ENCODE results near the gene DMD.
"Not testable (repeated sequence)": the region's sequence is repeated elsewhere in the genome, so short reads cannot be mapped to it uniquely, and the experiment has no call there.

DMD gene

DNA sequence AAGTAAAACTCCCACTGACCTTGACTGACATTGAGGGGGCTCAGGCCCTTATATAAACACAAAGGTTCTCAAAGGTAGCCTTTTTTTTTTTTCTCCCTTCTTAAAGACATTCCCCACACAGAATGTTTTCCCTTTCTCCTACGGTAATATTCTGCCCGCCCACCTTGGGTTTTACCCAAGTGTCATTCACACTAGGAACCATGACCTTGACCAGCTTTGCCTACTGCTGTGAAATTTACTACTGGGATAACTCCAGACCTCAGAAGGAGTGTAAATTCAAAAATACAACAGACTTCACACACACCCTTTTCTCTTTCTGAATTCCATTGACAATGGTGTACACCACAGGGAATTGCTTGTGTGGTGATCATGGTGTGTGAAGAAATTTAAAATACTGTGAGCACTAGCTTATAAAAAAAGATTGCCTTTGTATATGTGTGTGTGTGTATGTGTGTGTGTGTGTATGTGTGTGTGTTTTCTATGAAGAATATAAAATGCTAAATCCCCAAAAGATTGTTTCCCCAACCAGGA, 1550.0 kb downstream of the DMD start:
- no peak for DNase-seq

DNA sequence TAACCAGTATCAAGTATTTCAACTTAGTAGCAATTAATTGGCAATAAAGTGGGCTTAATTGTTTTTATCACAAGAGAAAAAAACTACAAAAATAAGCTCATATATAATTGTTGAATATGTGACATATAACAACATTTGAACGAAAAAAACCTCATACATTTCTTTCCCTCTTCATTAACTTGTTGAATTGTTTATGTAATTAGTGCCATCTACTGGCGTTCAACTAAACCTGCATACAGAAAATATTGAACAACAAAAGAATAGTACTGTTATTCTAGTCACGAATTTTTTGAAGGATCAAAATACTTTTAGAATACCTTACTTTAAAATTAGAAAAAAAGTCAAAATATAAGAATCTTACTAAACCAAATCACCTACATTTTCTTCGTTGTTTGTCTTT, 1553.0 kb downstream of the DMD start:
- DNase-seq, result peak; percentile 5

DNA sequence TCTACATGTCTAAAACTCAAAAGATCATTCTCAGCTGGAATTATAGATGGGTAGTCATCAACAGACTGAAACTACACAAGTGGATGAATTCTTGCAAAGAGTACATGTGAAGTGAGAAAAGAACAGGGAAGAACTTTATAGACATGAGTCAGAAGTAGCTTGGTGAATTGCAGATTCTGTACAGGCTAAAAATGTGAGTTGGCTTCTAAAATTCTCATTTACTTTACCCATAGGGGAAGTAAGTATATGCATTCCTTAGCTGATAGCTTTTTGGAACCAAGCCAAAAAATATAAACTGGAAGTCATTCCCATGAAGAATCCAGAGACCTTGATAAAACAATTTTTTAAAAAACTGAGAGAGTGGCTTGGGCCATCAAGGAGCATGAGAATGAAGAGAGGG, 1555.3 kb downstream of the DMD start:
- DNase-seq, result no peak

DNA sequence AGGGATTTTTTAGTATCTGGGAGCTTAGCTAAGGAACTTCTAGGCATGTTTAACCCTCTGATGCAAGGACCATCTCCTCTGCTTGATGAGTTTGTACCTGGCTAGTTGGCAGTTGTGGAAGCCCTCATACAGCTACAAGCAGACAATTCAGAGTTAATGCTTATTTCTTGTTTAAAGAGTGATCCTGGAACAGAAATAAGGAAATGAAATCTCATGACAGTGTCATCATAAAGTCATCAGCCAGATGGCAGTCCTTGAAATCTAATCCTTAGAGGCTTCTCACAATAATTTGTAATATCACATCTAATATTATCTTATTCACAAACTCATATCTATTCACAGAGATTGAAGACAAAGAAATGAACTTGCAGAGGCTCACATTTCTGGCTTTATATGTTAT, 1557.9 kb downstream of the DMD start:
- no peak for DNase-seq

DNA sequence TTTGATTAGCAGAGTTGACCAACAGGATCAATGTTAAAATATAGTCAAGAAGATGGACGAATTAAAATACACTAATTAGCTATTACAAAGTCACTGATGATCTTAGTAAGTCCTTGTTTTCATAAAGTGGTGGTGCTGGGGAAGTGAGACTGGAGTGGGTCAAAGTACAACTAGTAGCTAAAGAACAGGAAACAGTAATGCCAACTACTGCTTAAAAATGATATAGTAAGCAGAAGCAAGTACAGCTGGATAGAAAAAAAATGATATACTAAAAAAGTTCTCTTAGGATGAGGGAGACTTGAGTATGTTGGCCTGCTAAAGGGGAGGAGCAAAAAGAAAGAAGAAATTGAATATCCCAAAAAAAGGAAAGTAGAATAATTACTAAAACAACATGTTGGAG, 1558.7 kb downstream of the DMD start:
- no peak for DNase-seq

DNA sequence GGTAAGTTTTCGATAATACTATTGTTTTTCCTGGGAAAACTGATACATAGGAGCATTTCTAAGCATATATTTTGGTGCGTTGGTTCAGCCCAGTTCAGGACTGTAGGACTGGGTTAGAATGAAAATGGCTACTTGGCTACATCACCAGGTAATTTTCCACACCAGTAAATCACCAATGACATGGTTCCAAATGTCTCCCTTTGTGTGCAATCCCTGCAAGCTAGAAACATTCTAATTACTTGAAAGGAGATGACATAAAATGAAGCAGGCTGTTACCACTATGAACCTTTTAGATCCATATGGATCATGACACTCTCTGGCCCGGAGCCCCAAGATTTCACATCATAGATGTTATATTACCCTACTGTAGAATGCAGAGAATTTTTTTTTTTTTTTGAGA, 1562.1 kb downstream of the DMD start:
- no peak for DNase-seq

DNA sequence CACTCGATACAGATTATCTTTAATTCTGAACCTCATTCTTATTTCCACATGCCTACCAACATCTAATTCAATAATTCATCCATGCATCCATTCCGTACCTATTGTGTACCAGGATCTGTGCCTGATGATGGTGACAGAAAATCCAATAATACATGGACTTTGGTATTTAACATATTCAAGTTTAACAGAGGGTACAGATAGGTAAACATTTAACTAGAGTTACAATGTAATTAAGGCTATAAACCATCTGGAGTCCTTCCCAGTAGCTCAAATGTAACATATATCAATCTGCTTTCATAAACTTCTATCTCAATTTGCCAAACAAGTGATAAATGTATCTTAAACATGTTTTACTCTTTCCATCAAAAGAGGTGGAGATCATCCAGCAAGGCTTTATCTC, 1578.0 kb downstream of the DMD start:
- no peak for DNase-seq

DNA sequence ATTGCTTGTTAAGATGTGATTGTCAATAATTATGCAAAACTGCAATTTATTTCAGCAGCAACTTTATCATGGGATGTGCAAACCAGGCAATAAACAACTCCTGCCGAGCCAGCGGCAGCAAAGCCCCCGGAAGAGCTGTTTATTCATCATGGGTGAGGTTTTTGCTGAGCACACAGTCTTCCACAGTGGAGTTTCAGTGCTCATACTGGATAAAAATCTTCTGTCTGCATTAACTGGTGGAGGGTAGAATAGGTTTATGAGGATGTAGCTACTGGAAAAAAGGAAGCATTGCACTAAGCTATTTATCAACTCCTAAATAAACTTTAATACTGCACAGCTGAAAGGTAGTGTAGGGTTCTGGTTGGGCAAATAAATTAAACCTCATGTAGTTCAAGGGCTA, 1582.2 kb downstream of the DMD start:
- no peak for DNase-seq

DNA sequence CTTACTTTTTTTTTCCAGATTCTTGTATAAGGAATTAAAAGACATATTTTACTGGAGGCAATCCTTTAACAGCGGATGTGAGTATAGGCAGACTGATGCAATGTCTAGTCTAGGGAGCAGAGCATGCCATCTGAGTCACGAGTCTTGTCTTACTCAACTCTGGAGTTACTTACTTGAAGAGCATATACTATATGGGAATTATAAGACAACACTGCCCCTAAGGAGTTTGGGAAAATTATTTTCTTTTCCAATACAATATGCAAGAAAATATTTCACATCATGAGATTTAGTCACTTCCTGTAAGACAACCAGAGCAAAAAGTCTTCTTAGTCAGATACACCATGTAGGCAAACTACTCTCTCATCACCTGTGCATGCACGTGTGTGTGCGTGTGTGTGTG, 1602.2 kb downstream of the DMD start:
- DNase-seq, result no peak

DNA sequence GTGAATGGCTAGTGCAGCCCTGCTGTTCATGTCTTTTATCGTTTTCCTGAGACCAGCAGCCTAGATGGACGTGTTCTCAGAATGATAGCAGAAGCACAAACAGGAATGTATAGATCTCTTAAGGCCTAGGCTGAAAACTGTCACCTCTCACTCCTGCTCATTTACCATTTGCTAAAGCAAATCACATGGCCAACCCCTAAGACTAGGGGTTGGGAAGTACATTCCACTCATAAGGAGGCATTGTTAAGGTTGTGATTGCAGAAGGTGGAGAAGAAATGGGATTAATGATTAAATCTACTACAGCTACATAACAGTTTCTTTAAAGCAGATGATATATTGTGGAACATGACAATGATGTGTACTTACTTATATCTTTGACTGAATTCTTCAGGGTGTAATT, 1602.7 kb downstream of the DMD start:
- no peak for DNase-seq

DNA sequence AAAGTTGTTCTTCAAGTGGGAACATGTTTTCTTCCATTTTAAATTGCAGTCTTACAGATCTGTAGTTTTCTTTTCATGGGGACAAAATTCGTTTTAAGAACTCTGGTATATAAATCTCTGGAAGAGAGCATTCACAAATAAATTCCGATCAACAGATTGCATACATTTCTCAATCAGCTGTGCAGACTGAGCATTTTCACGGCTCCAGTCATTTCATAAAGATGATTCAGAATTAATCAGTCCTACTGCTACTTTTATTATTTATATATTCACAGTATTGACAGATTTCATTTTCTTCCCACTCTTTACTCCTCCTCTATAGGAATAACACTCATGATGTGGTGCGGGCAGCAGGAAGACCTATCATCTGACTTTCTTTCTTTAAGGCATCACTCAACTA, 1604.6 kb downstream of the DMD start:
- no peak for DNase-seq

DNA sequence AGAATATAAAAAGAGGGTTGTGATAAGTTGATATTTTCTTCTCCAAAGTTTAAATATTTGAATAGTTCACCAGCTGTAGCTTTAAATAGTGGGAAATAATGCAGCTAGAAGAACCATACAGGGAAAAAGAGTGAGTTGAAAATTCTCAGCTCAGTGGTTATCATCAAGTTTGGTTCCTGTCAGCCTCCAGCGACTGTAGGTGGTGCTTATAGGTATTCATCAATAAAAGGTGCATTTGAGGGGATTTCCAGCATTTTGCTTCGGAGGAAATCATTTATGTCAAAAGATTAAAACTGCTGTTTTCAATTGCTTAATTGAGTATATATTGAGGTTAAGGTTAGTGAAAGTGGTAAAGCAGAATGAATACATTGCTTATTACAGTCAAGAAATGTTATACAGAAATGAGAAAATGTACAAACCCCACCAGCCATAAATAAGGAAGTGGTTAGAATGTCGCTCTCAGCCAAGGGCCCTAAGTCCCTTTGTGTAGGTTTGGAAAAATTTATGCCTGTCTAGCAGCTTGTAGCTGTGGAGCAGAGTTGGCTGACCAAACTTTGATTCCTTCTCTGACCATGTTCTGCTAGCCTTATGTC, 1606.6 kb downstream of the DMD start:
- DNase-seq, result no peak

DNA sequence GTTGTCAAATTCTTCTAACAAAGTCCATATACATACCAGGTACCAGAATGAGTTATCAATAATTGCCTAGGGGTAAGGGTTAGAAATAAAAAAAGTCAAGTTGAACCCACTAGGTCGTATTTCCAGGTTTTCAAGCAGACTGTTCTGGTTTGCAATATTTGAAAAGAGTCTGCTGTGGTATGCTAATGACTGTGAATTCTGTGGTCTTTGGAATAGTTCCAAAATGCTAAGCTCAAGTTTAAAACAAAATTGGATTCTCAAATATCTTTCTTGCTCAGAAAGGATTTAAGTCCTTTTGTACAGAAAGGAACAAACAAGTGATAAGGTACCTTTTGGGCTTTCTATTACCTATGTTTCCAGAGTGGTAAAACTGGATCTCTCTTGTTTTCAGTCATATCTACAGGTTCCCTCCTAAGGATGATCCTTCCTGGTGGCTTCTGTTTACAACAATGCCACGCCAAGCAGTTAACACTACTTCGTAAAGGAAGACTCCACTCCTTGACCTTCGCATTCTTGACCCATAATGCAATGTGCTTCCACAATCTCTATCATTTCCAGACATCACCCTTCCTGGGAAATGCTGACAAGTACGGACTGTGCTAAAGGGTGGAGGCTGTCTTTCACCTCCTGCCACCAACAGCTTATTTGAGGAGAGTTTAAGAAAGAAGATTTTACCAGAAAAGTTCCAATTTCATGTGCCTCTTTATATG, 1607.8 kb downstream of the DMD start:
- no peak for DNase-seq

DNA sequence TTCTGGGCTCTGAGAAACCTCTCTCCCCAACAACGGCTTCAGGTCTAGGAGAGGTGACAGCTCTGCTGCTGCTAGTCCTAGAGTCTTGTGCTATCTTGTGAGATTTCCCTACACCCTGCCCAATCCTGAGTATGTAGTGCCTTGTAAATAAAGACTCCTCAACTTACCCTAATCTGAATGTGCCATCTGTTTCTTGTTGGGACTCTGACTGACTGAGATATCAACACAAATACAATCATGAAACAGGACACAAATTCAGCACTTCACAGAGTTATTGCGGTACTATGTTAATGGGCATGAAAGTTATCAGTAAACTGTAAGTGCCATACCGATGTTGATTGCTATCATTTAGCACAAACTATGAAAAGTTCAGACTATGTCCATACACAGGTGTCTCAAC, 1610.5 kb downstream of the DMD start:
- DNase-seq, result no peak

DNA sequence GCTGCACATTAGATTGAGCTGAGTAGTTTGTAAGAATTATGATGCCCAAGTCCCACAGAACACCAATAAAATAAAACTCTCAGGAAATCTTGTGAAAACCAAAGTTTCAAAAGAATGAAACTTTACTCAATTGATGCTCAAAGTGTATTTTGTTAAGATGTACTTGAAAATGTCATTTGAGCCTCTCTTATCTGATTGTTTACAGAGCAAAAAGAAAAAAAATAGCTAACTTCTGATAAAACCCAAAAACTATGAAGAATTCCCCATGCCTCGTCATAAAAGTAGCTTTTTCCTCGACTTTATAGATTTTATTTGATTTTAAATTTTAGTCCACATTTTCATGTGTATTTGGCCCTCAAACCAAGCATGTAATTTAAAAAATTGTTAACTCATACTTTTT, 1618.0 kb downstream of the DMD start:
- DNase-seq, result no peak

DNA sequence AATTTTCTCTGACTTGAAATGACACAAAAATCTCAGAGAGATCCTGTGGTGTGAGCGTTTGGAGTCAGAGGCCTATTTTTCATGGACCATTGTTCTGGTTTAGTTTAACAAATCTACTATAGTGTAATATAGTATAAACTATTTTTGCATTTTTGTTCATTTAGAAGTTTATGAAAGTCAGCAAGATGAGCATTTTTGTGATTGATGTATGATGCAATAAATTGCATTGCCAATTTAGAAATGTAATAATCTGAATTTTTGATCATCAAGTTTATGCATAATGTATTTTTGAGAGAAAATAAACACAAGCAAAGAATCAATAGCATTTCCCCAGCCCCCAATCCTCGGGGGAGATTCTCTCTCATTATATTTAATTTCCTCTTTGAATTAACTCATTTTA, 1620.0 kb downstream of the DMD start:
- DNase-seq, result no peak

DNA sequence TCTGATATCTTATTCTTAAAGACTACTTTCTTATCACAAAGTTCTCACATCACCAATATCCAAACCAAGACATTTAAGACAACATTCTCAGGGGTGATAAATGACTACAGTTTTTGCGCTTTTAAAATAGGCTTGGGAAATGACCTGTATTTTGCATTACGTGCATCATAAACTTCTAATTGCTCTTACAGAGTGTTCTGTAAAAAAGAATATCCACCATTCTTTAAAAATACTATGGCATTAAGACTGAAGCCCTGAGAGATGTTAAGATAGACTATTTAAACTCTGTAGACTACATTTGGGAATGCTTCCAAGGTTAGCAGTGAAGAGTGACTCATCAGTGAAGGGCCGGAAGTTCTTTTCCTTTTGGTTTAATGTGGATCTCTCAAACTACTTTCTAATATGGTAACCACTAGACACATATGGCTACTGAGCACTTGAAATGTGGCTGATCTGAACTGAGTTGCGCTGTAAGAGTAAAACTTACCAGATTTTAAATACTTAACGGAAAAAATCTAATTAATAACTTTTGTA, 1620.7 kb downstream of the DMD start:
- DNase-seq, result peak; percentile 40

DNA sequence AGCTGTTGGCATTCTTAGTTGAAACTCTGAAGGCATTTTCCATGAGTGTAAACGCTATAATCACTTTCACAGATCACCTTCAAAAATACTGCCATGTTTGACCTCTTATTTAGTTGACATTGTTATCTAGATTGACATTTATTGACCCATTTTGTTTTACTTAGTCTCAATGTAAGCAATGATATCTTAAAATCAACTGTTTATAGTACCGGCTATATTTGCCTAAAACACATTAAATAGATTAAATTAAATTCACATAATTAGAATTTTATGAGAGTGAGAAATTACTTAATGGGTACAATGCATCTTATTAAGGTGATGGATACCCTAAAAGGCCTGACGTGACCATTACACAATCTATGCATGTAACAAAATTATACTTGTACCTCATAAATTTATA, 1621.8 kb downstream of the DMD start:
- DNase-seq, result no peak

DNA sequence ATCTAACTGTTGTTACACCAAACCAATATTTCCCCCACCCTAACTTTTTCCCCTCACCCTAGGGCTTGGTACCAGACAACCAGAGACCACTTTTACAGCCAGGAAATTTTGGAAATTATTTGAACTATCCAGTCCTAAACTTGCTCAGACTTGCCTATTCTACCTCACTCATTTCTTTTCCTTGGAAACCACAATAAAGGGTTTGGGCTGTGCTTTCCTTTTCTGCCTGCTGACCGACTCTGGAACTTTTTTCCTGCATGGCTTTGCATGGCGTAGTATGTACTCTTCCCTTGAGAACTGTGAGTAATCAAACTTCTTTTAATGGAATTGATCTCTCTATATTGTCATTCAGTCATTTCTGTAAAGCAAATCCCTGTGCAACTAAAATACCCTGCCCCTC, 1623.0 kb downstream of the DMD start:
- DNase-seq, result no peak

DNA sequence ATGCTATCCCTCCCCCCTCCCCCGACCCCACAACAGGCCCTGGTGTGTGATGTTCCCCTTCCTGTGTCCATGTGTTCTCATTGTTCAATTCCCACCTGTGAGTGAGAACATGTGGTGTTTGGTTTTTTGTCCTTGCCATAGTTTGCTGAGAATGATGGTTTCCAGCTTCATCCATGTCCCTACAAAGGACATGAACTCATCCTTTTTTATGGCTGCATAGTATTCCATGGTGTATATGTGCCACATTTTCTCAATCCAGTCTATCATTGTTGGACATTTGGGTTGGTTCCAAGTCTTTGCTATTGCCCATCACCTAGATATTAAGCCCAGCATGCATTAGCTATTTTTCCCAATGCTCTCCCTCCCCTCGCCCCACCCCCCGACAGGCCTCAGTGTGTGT, 1627.5 kb downstream of the DMD start:
- DNase-seq, result not testable (repeated sequence)

DNA sequence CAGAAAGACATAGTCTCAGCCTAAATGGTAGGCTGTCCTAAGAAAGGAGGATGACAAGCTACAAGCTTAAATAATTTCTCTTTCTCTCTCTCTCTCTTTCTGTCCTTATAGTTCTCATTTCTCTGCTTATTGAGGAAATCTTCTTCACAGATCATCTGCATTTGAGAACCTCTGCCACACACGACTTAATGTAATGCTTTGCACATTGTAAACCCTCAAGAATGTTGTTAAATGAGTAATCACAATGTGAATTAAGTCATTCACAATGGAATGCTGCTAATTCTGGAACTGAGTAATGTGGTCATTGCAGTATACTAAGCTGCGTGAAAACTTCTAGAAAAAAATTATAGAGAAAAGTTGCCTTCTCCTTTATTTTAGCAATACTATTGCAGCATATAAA, 1630.6 kb downstream of the DMD start:
- peak; percentile 42 for DNase-seq

DNA sequence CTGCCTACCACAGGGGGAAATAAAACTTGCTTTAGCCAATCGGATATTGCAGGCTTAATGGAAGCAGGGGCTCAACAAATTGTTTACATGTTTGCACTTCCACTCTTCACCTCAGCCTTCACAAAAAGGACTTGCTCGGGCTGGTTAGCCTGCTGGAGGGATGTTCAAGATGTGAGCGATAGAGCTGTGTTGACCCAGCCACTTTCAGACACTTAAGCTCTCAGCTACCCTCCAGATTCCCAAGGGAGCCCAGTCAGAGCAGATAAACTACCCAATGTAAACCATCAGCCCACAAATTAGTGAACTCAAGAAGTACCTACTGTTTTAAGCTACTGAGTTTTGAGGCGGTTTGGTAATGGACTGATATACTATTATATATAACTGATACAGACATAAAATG, 1631.1 kb downstream of the DMD start:
- no peak for DNase-seq

DNA sequence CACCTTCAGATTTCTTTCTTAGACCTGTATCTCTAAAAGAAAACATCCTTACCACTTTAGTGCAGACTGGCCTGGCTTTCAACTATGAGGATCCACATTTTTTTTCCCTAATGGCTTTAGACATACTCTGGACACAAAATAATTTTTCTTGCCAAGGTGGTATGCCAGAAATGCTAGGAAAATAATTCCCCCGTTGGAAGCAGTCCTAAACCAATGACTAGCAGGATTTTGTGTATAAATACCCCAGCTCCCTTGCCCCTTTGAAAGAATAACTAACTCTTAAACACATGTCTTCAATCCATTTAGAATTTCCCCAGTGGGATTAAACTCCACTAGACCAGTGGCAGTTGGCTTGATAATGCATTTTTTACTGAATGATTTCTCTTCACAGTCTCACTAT, 1639.0 kb downstream of the DMD start:
- DNase-seq, result no peak

DNA sequence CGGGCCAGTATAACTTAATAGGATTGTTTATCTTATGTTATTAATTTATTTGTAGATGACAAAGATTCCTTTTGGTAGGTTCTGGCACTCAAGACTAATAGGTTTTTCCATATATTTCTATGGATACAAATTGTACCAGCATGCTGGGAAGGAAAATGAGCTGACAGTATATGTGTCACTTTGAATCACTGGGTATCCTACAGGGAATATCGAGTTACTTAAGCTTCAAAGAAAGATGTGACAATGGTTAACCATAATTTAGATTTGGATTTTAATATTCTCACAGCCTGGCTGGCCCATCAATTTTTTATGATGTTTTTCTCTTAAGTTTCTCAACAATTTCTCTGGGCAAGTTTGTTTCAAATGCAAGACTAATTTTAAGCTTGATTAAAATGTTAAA, 1640.7 kb downstream of the DMD start:
- DNase-seq, result no peak

DNA sequence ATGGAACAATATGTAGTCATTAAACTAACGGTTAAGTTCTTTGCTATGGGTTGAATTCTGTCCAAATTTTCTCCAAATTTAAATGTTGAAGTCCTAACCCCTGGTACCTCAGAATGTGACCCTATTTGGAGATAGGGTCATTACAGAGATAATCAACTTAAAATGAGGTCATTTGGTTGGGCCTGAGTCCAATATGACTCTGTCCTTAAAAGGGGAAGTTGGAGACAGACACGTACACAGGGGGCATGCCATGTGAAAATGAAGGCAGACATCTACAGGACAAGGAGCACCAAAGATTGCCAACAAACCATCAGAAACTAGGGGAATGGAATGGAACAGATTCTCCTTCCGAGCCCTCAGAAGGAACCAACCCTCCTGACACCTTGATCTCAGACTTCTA, 1647.6 kb downstream of the DMD start:
- DNase-seq, result no peak

Data from kidney glomerular epithelial cell (primary cell).